C4-2B (cell line): Measurements from ENCODE around the gene ZNF14.

Experiments used
- CTCF ChIP-seq: fragments of 450-650 bp; conservative IDR thresholded peaks from 2 replicates; pipeline ENCODE4 v1.5.1; 2017; ENCODE audit warnings: mild to moderate bottlenecking
- ZFX ChIP-seq: fragments of 450-650 bp; IDR thresholded peaks from 2 replicates; pipeline ENCODE4 v1.6.1; 2017

GRCh38 chr19:19721896-19722295 lies 11.0 kb downstream of the ZNF14 start:
- no peak for TF ChIP-seq CTCF
- no peak for TF ChIP-seq ZFX
